Stimulated activated naive CD8-positive, alpha-beta T cell treated with anti-CD3 and anti-CD28 coated beads, Interleukin-15, Interleukin-2, amounts not matched to agents 100 U/mL and 50 U/mL, for 24 hours (primary cell): ENCODE data around the gene PRSS16.

Experiments used
- ATAC-seq: fragments of 150-1000 bp; cut with Tn5 transposase; one replicate; pipeline ENCODE4 v1.10.0; 2021
- DNase-seq: peaks from one replicate; pipeline ENCODE4 v3.0.0; 2021

The PRSS16 gene

DNA sequence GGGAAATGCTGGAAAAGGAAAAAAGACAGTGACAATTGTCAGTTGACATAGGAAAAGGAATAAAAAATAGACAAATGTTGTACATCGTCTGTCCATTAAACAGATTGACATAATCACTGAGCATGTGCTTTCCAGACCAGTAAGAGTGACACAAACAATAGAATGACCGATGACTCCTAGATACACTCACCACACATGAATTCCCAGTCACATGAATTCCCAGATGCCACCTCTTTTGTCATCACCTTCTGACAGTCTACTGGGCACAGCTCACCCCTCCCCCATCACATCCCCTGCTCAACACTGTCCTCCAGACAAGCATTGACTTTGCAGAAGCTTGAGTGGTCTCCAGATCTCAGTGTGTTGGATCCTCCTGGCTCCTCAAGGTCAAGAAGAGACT lies 38.6 kb downstream of the PRSS16 start:
- DNase-seq (no peak), ATAC-seq (no peak)

DNA sequence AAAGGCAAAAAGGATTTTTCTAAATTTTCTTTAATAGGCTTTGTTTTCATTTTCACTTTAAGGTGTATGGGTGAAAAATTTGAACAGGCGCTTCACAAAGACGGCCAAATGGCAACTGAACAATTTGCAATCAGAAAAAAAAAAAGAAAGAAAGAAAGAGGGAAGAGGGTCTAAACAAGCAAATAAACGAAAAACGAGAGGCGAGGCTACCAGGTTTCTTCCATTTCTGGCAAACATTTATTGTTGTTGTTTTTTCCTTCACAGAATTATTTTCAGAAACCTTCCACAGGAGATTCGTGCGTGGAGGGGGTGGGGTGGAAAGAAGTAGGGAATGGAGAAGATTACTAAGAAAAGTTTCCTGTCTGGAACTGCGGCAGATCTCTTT lies 40.2 kb downstream of the PRSS16 start:
- DNase-seq (no peak), ATAC-seq (no peak)

DNA sequence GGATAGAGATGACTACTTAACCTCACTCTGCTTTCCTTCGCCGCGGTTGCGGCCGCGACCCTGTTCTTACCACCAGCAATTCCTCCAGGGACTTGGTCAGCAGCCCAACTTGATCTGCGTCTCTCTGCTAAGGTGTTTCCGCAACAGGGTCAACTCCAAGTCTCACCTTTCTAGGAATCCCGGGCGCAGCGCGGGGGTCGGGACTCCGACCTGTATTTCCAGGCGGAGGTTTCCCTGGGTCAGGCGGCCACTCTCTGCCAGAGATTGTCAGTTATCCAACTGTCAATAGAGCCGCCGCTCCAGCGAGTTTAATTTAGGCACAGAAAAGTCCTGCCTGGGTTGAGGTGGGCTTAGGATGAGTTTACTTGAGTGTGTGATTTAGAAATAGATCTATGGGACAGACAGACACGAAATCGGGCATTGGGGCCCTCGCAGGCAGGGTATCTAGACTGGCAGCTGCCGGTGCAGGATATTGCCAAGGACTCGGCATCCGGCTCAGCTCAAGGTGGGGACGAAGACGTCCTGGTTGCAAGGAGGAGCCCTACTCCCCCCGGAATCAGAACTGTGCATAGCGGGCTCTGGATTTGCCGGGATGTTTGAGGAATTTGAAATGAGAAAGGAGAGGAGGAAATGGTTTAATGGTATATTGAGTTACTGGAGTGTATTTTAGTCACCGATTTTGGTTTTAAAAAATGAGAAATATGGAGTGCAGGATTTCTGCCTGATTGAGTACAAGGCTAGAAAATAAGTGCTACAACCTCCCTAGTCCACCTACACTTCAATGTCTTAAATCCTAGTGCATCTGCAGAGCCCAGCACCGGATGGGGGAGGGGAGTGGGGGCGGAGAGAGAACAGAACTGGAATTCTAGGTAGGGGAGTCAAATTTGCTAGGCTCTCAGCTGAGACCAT lies 40.9 kb downstream of the PRSS16 start:
- ATAC-seq (no peak), DNase-seq (no peak)

DNA sequence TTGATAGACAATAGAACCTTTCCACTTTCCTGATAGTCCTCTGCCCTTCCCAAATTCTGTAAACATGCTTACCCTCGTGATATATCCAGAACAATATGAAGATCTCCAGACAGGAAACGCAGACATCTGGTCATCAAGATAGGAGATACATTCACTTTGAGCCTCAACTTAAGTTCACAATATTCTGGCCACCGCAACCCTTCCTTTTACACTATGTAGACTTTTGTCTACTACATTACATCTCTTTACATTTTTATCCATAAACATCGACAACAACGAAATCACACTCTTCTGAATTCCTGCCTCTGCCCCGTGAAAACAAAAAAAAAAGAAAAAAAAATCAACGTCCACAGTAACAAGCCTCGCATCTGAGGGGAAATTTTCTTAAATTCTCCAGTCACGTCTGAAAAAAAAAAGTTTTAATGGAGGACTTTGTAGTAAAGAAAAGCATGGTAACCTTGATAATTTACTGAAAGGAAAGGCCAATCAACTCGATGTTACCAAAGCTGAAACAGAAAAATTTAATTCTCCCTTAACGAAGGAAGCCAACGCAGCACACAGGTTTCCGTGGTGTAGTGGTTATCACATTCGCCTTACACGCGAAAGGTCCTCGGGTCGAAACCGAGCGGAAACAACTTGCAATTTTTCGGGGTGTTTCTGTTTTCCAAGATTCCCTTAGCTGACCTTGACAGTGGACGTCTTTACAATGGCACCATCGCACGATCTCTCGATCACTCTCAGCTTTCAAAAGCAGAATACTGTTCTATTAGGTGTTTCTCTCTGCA lies 42.8 kb downstream of the PRSS16 start:
- no peak for ATAC-seq

DNA sequence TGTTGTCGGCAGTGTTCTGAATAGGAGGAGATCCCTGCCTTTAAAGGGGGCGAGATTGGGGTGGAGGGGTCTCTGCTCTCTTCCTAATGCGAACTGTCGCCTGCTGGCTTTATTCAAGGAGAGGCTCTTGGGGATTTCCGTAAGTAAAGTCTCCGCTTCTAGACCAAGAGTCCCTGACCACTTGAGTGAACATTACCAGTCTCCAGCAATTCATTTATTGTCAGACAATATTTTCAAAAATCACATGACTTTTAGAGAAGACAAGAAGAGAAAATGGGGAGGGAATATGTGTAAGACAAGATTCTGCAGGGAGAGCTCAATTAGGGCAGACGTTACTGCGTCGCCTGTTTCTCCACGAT lies 43.3 kb downstream of the PRSS16 start:
- no peak for ATAC-seq
- DNase-seq, result no peak

More for the DNA sequence above, 42.8 kb downstream of the PRSS16 start:
- no peak for DNase-seq

DNA sequence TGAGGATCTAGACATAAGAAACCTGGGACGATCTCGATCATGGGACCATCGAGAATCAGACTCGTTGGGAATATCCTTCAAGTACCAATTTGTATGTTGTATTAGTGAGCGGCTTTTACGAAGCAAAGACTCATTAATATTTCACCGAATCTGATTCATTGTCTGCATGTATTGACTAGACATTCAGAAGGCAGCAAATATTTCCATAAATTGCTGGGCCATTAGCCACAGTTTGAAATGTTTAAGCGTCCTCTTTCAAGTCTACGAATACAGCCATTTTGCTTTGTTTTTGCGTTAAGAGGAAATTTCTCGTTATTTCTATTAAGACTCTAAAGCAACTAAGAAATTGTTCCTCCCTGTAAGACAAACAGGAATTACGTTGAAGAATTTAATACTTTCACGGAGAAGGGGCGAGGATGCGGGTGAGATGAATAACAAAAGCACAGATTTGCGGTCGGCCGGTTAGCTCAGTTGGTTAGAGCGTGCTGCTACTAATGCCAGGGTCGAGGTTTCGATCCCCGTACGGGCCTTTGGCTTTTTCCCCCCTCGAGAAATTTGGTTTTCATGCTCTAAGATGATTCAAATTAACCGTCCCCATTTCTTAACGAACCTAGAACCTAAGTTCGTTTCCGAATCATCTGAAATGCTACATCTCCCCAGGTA lies 46.1 kb downstream of the PRSS16 start:
- DNase-seq (no peak), ATAC-seq (no peak)

DNA sequence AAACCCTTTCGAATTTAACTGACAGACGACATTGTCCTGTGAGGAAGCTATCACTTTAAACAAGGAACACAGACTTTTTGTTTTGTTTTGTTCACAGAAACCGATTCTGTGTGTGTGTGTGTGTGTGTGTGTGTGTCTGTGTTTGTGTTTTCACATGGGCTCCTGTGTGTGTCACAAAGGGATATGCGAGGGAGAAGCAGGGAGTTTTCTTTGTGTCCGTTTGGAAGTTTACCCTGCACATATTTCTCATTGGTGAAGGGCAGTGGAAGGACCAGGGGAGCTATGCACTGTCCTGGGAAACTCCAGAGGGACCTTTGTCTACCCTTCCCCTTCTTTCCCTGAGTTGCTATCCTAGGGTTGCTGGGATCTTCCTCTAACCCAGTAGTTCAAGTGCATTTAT lies 46.9 kb downstream of the PRSS16 start:
- DNase-seq (no peak), ATAC-seq (no peak)

DNA sequence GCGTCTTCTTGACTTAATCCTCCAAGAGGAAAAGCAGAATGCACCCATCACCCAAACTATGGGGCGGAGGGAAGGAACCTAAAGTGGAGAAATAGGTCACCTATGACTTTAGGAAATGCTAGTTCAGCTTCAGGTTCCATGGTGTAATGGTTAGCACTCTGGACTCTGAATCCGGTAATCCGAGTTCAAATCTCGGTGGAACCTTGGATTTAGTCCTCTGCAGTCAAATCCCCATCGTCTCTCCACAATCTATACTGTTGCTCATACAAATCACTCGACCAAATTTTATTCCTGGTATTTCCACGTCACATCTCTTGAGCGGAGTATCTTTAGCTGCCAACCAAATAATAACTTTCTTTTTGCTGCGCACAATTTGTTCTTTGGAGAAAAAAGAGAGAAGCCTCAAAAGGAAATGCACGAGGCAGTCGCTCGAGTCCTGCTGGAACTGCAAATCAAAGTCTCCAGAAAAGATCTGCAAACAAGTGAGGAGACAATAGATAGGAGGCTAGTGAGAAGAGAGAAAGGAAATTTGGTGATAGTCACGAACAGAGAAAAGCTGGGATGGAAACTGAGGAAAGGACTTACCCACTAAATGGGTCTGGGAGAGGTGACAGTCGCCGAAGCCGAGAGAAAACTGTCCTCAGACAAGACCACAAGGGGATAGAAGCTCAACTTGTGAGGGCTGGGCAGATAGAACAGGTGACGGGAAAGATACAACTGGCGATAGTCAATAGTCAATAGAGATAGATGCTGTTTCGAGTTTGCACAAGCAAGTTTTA lies 48.0 kb downstream of the PRSS16 start:
- DNase-seq (no peak), ATAC-seq (peak; percentile 63)

DNA sequence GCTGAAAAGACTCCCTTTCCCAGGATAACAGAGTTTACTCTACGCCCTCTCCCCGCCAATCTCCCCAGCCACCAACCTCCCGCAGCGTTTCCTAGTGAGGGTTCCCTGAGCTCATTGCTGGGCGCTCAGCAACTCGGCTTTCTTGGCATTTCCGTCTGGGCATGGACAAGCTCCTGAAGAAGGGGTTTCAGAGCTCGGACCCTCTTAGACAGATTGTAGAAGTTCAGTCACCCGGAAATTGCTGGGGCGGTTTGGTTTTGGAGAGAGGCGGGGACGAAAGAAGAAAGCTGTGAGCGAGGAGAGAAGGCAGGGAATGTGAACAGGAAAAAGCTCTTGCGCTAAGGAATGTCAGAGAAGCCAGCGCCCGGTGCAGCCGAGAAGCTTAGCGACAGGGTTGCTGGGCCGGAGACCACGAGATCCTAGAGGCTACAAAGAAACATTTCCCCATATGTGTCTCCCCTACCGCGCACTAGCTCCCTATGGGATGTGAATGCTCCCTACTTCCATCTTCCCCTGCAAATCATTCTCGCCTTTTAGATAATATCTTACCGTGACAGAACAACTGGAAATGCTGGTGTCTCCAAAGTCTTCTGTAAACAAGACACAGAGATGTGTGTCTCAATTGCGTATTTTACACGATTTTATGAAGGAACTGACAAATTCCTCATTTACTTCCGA lies 48.7 kb downstream of the PRSS16 start:
- DNase-seq (no peak), ATAC-seq (no peak)

DNA sequence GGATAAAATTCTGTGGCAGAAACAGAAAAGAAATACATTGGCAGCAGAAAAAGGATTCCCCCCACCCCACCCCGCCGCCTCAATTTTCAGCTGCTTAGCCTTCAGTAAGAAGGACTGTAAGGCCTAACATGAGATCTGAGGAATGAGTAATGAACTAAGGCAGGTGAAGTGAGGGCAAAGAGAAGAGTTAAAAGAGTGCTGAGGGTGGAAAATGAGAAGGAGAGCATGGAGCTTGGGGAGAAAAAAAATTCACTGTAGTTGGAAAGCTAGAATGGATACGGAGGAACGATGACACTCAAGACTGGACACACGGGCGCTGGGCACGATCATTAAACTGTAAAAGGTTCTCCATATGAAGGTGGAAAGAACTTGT lies 50.0 kb downstream of the PRSS16 start:
- DNase-seq (no peak), ATAC-seq (no peak)

DNA sequence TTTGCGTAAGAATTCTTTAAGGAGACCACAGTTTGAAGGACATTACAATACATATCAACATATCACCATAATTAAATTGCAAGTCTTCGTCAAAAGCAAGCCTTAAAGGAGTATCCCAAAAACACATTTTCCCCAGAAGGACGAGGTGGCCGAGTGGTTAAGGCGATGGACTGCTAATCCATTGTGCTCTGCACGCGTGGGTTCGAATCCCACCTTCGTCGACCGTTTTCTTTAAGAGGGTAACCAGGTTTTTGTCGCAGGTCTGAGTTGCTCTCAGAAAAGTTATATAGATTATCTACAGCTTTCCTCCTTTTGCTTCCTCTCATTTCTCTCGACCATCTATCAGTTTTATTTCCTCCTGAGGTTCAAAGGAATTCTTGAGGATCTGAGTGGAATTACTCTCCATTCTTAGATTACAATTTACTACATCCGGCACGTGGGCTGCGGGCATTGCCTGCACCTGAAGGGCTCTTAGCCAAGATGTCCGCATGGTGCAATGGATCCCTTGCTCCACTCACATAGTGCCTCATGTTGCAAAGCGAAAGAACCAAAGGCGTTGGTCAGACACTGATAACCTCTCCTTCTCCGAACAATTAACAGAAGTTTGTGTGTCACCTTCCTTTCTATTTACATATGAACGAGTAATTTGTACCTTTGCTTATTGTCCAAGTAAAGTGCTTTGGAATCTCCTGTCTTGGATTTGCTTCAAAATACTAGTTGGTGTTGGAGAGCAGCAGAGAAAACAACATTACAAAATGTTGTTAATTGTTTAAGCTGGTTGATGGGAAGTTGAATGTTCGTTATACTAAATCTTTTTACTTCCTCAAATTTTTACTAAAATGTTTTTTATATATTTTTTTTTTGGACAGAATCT lies 50.6 kb downstream of the PRSS16 start:
- no peak for ATAC-seq

DNA sequence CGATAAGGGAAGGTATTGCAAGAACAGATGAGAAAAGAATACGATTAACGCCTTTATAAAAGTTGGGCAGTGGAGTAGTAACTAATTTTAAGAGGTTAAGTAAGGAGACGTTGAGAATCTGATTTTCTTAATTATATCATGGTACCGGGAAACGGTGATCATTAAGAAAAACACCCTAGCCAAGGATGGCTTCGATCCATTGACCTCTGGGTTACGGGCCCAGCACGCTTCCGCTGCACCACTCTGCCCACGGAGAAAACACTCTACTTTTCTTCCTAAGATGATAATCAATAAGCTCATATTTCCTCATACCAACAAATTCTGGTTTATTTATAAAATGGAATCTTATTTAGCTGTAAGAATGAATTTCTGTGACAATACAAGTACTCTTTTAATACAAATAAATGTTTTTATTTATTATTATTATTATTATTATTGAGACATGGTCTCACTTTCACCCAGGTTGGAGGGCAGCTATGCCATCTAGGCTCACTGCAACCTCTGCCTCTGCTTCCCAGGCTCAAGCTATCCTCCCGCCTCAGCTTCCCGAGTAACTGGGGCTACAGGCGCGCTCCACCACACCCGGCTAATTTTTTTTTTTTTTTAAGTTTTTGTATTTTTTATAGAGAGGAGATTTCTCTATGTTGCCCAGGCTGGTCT lies 56.2 kb downstream of the PRSS16 start:
- DNase-seq, result no peak
- no peak for ATAC-seq

More for the DNA sequence above, 50.6 kb downstream of the PRSS16 start:
- DNase-seq, result peak; percentile 55
